OCI-LY3 (cell line): ENCODE results near the gene HOXB6.

ENCODE experiments used
- H2AFZ ChIP-seq: fragments of 200-600, 300-600 bp; shearing (Covaris generic); 2 replicates; pipeline ENCODE4 v1.6.0; 2014; ENCODE audit warnings: antibody characterized with exemption, low read depth, low read length
- H3K27ac ChIP-seq: fragments of 200-600, 300-600 bp; sonication (generic); 2 replicates; pipeline ENCODE4 v1.5.1; 2014; ENCODE audit warnings: mild to moderate bottlenecking, low read length, moderate library complexity, mixed read lengths
- H3K27me3 ChIP-seq: fragments of 200-600, 300-600 bp; sonication (generic); 2 replicates; pipeline ENCODE4 v1.6.1; 2014; ENCODE audit warnings: low read depth, low read length, mixed read lengths
- H3K36me3 ChIP-seq: fragments of 200-600, 300-600 bp; sonication (generic); replicated peaks from 2 replicates; pipeline ENCODE3; 2014; ENCODE audit warnings: low read depth, low read length, mixed read lengths
- H3K4me1 ChIP-seq: fragments of 300-600, 200-600 bp; sonication (generic); 2 replicates; pipeline ENCODE4 v1.6.1; 2014; ENCODE audit warnings: low read length, mixed read lengths
- H3K4me2 ChIP-seq: fragments of 200-600, 300-600 bp; sonication (generic); 2 replicates; pipeline ENCODE4 v1.6.1; 2014; ENCODE audit warnings: low read length, mixed read lengths
- H3K4me3 ChIP-seq: fragments of 300-600, 200-600 bp; sonication (generic); 2 replicates; pipeline ENCODE4 v1.5.1; 2014; ENCODE audit warnings: antibody characterized with exemption, mild to moderate bottlenecking, low read length, moderate library complexity
- H3K79me2 ChIP-seq: fragments of 300-600, 200-600 bp; shearing (Covaris generic); 2 replicates; pipeline ENCODE4 v1.6.1; 2014; ENCODE audit warnings: mild to moderate bottlenecking, low read length, mixed read lengths
- H3K9ac ChIP-seq: fragments of 300-600, 200-600 bp; shearing (Covaris generic); 2 replicates; pipeline ENCODE4 v1.6.0; 2014; ENCODE audit warnings: mild to moderate bottlenecking, low read length, moderate library complexity
- H3K9me3 ChIP-seq: fragments of 200-600, 300-600 bp; shearing (Covaris generic); 2 replicates; pipeline ENCODE4 v1.6.1; 2014; ENCODE audit warnings: low read length, mixed read lengths; ENCODE audit not compliant: insufficient read depth
- H4K20me1 ChIP-seq: fragments of 200-600, 300-600 bp; sonication (generic); 2 replicates; pipeline ENCODE4 v1.6.1; 2016; ENCODE audit warnings: low read length, mixed read lengths; ENCODE audit not compliant: insufficient read depth
- CTCF ChIP-seq: fragments of 200-600, 300-600 bp; sonication (generic); IDR thresholded peaks from 2 replicates; pipeline ENCODE4 v1.5.1; 2014; ENCODE audit warnings: antibody characterized with exemption, low read length, low read depth
- EZH2phosphoT487 ChIP-seq: fragments of 200-600 bp; shearing (Covaris generic); IDR thresholded peaks from 2 replicates; pipeline ENCODE4 v1.6.1; 2018; ENCODE audit warnings: antibody characterized with exemption, mixed run types, low read depth

HOXB6 gene

GRCh38 chr17:48628649-48629410 lies 24.0 kb upstream of the HOXB6 start:
- Histone ChIP-seq H3K9ac (no peak overlapping the region), H3K27me3 (peaks cover 36% of the 10 kb centered on the region), H3K4me3 (no peak overlapping the region), H3K36me3 (no peaks in the 10 kb centered on the region), H3K9me3 (no peaks in the 10 kb centered on the region), H4K20me1 (no peaks in the 10 kb centered on the region), H2AFZ (no peak overlapping the region), H3K27ac (no peak overlapping the region), H3K4me1 (peaks cover 24% of the 10 kb centered on the region), H3K4me2 (no peak overlapping the region), H3K79me2 (no peaks in the 10 kb centered on the region)
- TF ChIP-seq EZH2phosphoT487 (no peak), CTCF (no peak)

- H3K79me2 ChIP-seq = no peaks in the 10 kb centered on the region
- H4K20me1 ChIP-seq = no peaks in the 10 kb centered on the region
- no peaks in the 10 kb centered on the region for H3K36me3 ChIP-seq
- peaks cover 22% of the 10 kb centered on the region for H3K4me1 ChIP-seq
- no peak overlapping the region for H3K4me2 ChIP-seq
- no peak overlapping the region for H2AFZ ChIP-seq
- no peaks in the 10 kb centered on the region for H3K9me3 ChIP-seq
- no peak overlapping the region for H3K4me3 ChIP-seq
- no peak overlapping the region for H3K27ac ChIP-seq
- TF ChIP-seq CTCF = no peak
- TF ChIP-seq EZH2phosphoT487 = no peak
- no peak overlapping the region for H3K9ac ChIP-seq
- peaks cover 45% of the 10 kb centered on the region for H3K27me3 ChIP-seq
Measured at GRCh38 chr17:48627623-48628521, 23.1 kb upstream of the HOXB6 start.

- peaks cover 52% of the 10 kb centered on the region for H3K27me3 ChIP-seq
- H3K4me1 ChIP-seq = peaks cover 15% of the 10 kb centered on the region
- TF ChIP-seq EZH2phosphoT487 (no peak), CTCF (no peak)
- peak overlapping the region; percentile 57 for H3K4me3 ChIP-seq
- no peaks in the 10 kb centered on the region for H3K36me3 ChIP-seq
- peak overlapping the region; percentile 41 for H3K4me2 ChIP-seq
- no peak overlapping the region for H3K27ac ChIP-seq
- no peaks in the 10 kb centered on the region for H4K20me1 ChIP-seq
- no peaks in the 10 kb centered on the region for H3K79me2 ChIP-seq
- no peaks in the 10 kb centered on the region for H3K9me3 ChIP-seq
- H3K9ac ChIP-seq = peak overlapping the region; percentile 36
- 0 out of 2 replicates have a peak overlapping the region, but pooled peaks have one; percentile 10 for H2AFZ ChIP-seq
Measured at GRCh38 chr17:48627118-48627597, 22.4 kb upstream of the HOXB6 start.
